GM18861 (cell line): ENCODE results near the gene KIF3C.
"Not testable (repeated sequence)": the region's sequence is repeated elsewhere in the genome, so short reads cannot be mapped to it uniquely, and the experiment has no call there.

Experiments
- ATAC-seq: cut with Tn5 transposase; IDR thresholded peaks from one replicate; pipeline ENCODE4 v1.9.1; 2021; ENCODE audit not compliant: unreplicated experiment

KIF3C gene

GRCh38 chr2:25920786-25921415, 61.4 kb downstream of the KIF3C start:
- no peak for ATAC-seq

GRCh38 chr2:25920336-25920735, 62.0 kb downstream of the KIF3C start:
- ATAC-seq, result no peak

DNA sequence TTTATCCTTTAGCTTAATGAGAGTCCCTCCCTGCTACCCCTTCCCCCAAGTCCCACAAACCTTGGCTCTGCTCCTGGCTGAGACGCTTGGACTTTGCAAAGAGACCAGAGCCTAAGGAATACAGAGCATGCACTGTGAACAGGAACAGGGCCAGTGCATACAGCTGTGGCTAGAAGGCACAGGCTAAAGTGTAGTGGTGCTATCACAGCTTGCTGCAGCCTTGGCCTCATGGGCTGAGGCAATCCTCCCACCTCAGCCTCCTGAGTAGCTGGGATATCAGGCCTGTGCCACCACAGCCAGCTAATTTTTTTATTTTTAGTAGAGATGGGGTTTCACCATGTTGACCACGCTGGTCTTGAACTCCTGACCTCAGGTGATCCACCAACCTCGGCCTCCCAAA, 64.5 kb downstream of the KIF3C start:
- no peak for ATAC-seq

DNA sequence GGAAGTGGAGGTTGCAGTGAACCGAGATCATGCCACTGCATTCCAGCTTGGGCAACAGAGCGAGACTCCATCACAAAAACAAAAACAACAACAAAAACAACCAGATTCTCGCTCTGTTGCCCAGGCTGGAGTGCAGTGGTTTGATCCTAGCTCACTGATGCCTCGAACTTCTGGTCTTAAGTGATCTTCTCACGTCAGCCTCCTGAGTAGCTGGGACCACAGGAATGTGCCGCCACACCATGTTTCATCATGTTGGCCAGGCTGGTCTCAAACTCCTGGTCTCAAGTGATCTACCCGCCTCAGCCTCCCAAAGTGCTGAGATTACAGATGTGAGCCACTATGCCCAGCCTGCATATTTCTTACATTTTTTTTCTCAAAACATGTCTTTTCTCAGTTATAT, 64.9 kb downstream of the KIF3C start:
- ATAC-seq, result not testable (repeated sequence)

DNA sequence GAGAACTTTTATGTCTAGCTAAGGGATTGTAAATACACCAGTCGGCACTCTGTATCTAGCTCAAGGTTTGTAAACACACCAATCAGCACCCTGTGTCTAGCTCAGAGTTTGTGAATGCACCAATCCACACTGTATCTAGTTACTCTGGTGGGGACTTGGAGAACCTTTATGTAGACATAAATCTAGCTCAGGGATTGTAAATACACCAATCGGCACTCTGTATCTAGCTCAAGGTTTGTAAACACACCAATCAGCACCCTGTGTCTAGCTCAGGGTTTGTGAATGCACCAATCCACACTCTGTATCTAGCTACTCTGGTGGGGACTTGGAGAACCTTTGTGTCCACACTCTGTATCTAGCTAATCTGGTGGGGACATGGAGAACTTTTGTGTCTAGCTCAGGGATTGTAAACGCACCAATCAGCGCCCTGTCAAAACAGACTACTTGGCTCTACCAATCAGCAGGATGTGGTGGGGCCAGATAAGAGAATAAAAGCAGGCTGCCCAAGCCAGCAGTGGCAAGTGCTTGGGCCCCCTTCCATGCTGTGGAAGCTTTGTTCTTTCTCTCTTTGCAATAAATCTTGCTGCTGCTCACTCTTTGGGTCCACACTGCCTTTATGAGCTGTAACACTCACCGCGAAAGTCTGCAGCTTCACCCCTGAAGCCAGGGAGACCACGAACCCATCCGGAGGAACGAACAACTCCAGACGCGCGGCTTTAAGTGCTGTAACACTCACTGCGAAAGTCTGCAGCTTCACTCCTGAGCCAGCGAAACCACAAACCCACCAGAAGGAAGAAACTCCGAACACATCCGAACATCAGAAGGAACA, 66.1 kb downstream of the KIF3C start:
- ATAC-seq, result not testable (repeated sequence)

- not testable (repeated sequence) for ATAC-seq
Observed at GRCh38 chr2:25915411-25915810, 66.9 kb downstream of the KIF3C start.

GRCh38 chr2:25913696-25913973, 68.7 kb downstream of the KIF3C start:
- ATAC-seq, result not testable (repeated sequence)

DNA sequence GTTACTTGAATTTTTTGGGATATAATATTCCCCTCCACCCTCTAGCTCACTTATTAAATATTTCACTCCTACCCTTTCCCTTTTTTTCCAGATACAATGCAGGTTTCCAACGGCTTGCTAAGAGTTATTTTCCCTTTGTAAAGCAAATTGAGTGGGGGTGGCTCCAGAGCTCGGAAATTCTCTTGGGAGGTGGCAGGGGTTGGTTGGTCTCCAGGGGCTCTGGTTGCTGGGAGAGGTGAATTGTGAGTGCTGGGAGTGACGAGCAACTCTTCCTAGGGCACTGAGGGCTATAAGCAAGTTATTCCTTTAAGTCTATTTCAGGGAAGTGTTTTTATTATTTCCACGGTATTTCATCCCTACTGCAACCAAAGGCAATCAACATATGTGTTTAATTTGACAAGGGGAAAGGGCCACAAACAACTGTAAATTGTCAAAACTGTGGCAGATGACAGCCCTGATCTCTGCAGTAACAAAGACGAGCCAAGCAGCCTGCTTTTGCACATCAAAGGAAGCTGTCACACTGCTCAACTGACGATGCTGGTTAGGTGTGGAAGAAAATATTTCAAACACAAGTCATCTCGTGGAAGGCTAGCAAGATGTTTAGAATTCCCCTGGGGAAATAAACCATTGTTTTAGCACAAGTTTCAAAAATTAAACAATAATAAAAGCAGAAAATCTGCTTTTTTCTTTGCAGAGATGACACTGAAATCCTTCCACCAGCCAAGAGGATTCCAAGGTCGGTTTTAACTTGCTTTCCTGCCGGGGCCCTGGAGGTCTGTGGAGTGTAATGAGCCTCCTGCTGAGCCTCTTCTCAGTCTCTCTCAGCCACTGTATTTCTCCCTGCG, 69.2 kb downstream of the KIF3C start:
- no peak for ATAC-seq

DNA sequence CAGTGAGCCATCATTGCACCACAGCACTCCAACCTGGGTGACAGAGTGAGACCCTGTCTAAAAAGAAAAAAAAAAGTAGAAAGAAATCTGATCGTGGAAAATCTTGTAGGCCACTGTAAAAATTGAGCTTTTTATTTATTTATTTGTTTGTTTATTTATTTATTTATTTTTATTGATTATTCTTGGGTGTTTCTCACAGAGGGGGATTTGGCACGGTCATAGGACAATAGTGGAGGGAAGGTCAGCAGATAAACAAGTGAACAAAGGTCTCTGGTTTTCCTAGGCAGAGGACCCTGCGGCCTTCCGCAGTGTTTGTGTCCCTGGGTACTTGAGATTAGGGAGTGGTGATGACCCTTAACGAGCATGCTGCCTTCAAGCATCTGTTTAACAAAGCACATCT, 72.7 kb downstream of the KIF3C start:
- not testable (repeated sequence) for ATAC-seq

DNA sequence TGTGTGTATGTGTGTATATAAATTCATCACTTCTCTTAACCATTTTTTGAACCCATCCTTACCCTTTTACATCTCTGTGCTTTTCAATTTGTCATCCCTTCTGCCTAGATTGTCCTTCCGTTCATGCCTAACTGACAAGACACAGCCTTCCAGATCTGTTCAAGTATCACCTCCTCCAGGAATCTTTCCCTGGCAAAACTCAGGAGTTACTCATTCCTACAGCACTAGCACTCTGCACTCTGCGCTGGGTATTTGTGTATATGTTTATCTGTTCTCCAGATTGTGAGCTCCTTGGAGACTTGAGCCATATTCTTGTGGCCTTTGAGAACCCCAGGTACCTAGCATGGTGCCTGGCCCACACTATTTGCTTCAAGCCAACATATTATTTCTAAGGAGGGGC, 77.2 kb downstream of the KIF3C start:
- no peak for ATAC-seq

DNA sequence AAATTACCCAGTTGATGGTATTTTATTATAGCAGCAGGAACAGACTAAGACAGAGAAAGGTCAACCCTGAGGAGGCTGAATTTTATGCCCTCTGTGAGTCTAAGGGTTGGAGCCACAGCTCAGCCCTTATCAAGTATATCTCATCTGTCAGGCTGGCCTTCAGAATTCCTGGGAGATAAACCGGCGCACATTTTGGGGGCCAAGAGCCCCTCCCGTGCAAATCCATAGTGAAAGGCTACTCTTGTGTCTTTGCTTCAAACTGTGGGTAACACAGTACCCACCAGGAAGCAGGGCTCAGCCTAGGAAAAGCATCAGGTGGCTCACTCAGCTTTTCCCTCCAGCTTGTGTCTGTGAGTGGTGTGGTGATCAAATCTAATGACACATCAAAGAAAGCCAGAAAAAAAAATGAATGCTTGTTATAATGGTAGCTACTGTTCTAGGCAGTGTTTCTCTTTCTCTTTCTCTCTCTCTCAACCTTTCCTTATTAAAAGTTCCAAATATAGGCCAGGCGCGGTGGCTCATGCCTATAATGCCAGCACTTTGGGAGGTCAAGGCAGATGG, 79.0 kb downstream of the KIF3C start:
- ATAC-seq, result no peak

GRCh38 chr2:25899404-25899970, 82.8 kb downstream of the KIF3C start:
- no peak for ATAC-seq

DNA sequence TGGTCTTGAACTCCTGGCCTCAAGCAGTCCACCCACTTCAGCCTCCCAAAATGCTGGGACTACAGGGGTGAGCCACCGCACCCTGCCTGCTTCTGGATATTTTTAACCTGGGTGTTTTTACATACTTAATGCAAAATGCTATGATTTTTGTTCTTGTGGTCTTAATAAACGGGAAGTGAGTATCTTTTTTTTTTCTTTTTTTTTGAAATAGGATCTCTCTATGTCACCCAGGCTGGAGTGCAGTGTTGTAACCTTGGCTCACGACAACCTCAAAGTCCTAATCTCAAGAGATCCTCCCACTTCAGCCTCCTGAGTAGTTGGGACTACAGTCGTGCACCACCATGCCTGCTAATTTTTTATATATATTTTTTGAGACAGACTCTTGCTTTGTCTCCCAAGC, 84.8 kb downstream of the KIF3C start:
- ATAC-seq, result no peak

- ATAC-seq, result not testable (repeated sequence)
Observed at GRCh38 chr2:25896308-25896707, 86.0 kb downstream of the KIF3C start.

GRCh38 chr2:25895610-25896009, 86.7 kb downstream of the KIF3C start:
- ATAC-seq, result no peak

DNA sequence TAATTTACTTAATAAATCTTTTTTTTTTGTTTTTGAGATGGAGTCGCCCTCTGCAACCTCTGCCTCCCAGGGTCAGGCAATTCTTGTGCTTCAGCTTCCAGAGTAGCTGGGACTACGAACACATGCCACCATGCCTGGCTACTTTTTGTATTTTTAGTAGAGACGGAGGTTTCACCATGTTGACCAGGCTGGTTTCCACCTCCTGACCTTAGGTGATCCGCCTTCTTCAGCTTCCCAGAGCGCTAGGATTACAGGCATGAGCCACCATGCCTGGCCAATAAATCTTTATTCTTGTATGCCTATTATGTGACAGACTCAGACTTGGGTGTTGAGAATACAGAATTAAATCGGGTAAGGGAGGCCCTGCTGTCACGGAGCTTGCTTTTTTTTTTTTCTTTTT, 87.3 kb downstream of the KIF3C start:
- ATAC-seq, result no peak

- no peak for ATAC-seq
Observed at GRCh38 chr2:25894135-25894830, 88.0 kb downstream of the KIF3C start.

DNA sequence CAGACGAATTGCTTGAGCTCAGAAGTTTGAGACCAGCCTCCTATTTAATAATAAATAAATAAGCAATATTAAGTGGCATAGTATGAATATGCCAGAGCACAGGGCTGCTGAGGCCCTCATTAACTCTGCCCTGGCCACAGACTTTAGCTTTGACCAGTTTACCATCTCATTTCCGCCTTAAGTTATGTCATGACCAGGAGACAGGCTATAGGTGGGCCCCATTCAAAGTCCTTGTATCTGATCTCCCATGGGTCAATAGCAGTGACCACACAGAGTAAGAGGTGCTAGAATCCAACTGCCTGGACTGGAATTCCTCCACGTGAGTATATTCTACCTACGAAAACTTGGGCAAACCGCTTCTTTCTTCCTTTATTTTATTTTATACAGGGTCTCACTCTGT, 90.6 kb downstream of the KIF3C start:
- ATAC-seq, result no peak

DNA sequence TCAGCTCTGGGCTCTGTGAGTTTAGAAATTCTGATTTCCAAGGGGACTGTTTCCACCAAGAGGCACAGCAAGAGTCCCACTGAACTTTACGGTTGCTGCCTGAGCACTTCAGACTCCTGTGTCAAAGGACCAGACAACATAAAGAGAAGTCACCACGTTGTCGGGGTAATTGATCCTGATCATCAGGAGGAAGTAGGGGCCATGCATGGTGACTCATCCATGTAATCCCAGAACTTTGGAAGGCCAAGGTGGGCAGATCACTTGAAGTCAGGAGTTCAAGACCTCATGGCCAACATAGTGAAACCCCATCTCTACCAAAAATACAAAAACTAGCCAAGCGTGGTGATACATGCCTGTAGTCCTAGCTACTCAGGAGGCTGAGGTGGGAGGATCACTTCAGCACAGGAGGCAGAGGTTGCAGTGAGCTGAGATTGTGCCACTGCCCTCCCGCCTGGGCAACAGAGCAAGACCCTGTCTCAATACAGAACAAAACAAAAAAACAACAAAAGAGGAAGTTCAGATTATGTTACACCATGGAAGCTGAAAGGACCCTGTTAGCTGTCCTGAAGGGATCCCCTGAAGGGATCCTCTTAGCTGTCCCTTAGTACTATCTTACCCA, 94.6 kb downstream of the KIF3C start:
- ATAC-seq, result no peak

GRCh38 chr2:25885933-25886332, 96.4 kb downstream of the KIF3C start:
- ATAC-seq, result no peak
